Calu3 (cell line): ENCODE data around the gene PRSS33. TPM values are rescaled to one million over a fixed set of nuclear protein-coding genes. Genes with fewer than 3 reads are reported as not detected.
A peak's percentile ranks its signal among the peaks of the same experiment; 100 is the strongest.

Experiments used
- BruUV-seq: library from RNA; stranded (reverse); fragments of 400-500 nt; replicated peaks from 2 replicates; lab custom pipeline; 2021; lab: Mats Ljungman, UMichigan
- CTCF ChIA-PET: fragments of 300-600 bp; sonication (Branson Sonifier 250); formaldehyde crosslinking; loops from one replicate; lab custom pipeline; 2022; ENCODE audit warnings: antibody characterized with exemption; lab: Charles Lee
- DNase-seq: peaks from one replicate; pipeline ENCODE4 v3.0.0; 2022
- H3K27ac Mint-ChIP-seq: one replicate; pipeline ENCODE4 v1.8.0; 2022; ENCODE audit warnings: mixed read lengths; ENCODE audit not compliant: unreplicated experiment
- H3K27me3 Mint-ChIP-seq: one replicate; pipeline ENCODE4 v1.8.0; 2022; ENCODE audit warnings: mixed read lengths; ENCODE audit not compliant: unreplicated experiment
- H3K36me3 Mint-ChIP-seq: one replicate; pipeline ENCODE4 v1.8.0; 2022; ENCODE audit warnings: mild to moderate bottlenecking, moderate library complexity, mixed read lengths; ENCODE audit not compliant: insufficient read depth, unreplicated experiment
- H3K4me1 Mint-ChIP-seq: one replicate; pipeline ENCODE4 v1.8.0; 2022; ENCODE audit warnings: mild to moderate bottlenecking, low read depth, mixed read lengths; ENCODE audit not compliant: unreplicated experiment
- H3K4me3 Mint-ChIP-seq: one replicate; pipeline ENCODE4 v1.8.0; 2022; ENCODE audit warnings: mild to moderate bottlenecking, low read depth, moderate library complexity, mixed read lengths; ENCODE audit not compliant: unreplicated experiment
- H3K9me3 Mint-ChIP-seq: one replicate; pipeline ENCODE4 v1.8.0; 2022; ENCODE audit warnings: low read depth, mixed read lengths; ENCODE audit not compliant: unreplicated experiment
- intact Hi-C: fragments of 100-400 bp; cut with micrococcal nuclease; formaldehyde crosslinking; loops from one replicate; pipeline ENCODE4 v1.10.0; 2022; ENCODE audit not compliant: unreplicated experiment
- total RNA-seq: library from RNA; stranded (reverse); gene quantifications from 2 replicates; pipeline ENCODE4 v1.2.3, GENCODE V29; 2022
- TF ChIP-seq, protein P1 (sequence below): fragments of 200-600 bp; IDR thresholded peaks from one replicate; pipeline ENCODE4 v1.8.0; 2022; ENCODE audit warnings: antibody characterized with exemption; ENCODE audit not compliant: unreplicated experiment

Gene PRSS33
- total RNA-seq, 1 experiment from 2014 or later = 13.2 TPM

DNA sequence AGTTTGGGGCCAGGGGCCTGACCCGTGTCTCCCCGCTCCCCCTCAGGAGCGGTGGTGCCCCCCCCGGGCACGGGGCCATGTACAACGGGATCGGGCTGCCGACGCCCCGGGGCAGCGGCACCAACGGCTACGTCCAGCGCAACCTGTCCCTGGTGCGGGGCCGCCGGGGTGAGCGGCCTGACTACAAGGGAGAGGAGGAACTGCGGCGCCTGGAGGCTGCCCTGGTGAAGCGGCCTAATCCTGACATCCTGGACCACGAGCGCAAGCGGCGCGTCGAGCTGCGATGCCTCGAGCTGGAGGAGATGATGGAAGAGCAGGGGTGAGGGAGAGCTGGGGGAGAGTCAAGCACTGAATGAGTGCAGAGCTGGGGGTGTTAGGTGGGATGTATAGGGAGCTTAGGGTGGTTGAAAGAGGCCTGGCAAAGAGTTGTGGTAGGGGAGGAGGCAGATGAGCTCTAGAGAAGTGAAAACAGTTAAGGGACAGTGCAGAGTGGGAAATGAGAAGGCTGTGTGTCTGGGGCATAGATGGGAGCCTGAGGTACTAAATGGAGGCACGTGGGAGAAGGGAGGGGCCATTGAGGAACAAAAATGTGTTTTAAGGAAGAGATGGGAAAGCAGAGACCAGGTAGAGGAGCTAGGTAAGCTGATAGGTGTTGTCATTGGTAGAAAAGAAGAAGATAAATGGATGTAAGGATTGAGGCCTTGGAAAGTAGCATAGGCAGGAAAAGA, 30.9 kb downstream of the PRSS33 start:
- BruUV-seq = no TSS peak
- CTCF ChIA-PET = no interaction called here

DNA sequence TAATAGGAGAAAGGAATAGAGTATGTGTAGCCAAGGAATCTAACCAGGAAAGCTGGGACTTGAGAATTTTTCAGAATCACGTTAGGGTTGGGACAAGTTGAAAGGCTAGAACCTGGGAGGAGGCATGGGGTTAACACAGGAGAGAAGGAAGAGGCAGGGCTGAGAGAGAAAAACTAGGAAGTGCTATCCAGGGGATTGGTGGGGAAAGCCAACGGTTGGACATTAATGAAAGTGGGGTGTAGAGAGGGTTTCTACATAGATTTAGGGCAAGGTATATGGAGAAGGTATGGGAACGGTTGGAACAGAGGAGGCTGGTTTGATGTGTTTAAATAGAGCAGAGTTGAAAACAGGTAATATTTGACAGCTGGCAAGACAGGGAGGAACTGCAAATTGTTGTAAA, 32.2 kb downstream of the PRSS33 start:
- TF ChIP-seq, protein P1, sequence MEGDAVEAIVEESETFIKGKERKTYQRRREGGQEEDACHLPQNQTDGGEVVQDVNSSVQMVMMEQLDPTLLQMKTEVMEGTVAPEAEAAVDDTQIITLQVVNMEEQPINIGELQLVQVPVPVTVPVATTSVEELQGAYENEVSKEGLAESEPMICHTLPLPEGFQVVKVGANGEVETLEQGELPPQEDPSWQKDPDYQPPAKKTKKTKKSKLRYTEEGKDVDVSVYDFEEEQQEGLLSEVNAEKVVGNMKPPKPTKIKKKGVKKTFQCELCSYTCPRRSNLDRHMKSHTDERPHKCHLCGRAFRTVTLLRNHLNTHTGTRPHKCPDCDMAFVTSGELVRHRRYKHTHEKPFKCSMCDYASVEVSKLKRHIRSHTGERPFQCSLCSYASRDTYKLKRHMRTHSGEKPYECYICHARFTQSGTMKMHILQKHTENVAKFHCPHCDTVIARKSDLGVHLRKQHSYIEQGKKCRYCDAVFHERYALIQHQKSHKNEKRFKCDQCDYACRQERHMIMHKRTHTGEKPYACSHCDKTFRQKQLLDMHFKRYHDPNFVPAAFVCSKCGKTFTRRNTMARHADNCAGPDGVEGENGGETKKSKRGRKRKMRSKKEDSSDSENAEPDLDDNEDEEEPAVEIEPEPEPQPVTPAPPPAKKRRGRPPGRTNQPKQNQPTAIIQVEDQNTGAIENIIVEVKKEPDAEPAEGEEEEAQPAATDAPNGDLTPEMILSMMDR = no peak
- intact Hi-C loops = no loop called here
- peaks cover 3% of the 10 kb centered on the region for H3K9me3 Mint-ChIP-seq
- peaks cover 53% of the 10 kb centered on the region for H3K4me1 Mint-ChIP-seq
- CTCF ChIA-PET = interaction anchor here (0.6 kb wide), 1 partner anchor 102 kb away, joined by 6 read pairs; no protein-coding TSS in a partner anchor
- no peaks in the 10 kb centered on the region for H3K27me3 Mint-ChIP-seq
- H3K27ac Mint-ChIP-seq = peak overlapping the region; percentile 96
- DNase-seq = no peak
- peaks cover 93% of the 10 kb centered on the region for H3K36me3 Mint-ChIP-seq
- peak overlapping the region; percentile 90 for H3K4me3 Mint-ChIP-seq
- no TSS peak for BruUV-seq

More for the DNA sequence above, 30.9 kb downstream of the PRSS33 start:
- intact Hi-C loops = no loop called here
- peak overlapping the region; percentile 90 for H3K4me3 Mint-ChIP-seq
- H3K27me3 Mint-ChIP-seq = no peaks in the 10 kb centered on the region
- peaks cover 55% of the 10 kb centered on the region for H3K4me1 Mint-ChIP-seq
- peak overlapping the region; percentile 24 for H3K27ac Mint-ChIP-seq
- H3K9me3 Mint-ChIP-seq = peaks cover 3% of the 10 kb centered on the region
- peaks cover 100% of the 10 kb centered on the region for H3K36me3 Mint-ChIP-seq
- TF ChIP-seq, protein P1 = no peak
- no peak for DNase-seq

DNA sequence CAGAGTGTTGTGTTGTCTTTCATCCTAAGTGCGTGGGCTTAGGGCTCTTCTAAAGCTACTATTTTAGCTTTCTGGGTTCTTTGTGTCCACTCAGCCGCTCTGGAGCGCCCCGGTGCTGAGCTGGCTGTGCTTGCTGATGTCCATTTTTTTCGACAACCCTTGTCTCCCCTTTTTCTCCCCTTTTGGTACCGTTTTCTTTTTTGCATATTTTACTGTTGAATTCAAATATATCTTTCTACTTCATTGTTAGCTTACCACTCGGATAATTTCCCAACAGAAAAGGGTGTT, 33.7 kb downstream of the PRSS33 start:
- CTCF ChIA-PET = interaction anchor here (0.9 kb wide), 1 partner anchor 22 kb away, joined by 3 read pairs; no protein-coding TSS in a partner anchor
- TF ChIP-seq, protein P1 = no peak
- Mint-ChIP-seq H3K36me3 (peaks cover 78% of the 10 kb centered on the region), H3K9me3 (peaks cover 3% of the 10 kb centered on the region), H3K27ac (peak overlapping the region; percentile 96), H3K4me1 (peaks cover 43% of the 10 kb centered on the region), H3K4me3 (peak overlapping the region; percentile 90), H3K27me3 (no peaks in the 10 kb centered on the region)
- DNase-seq = no peak
- intact Hi-C loops = no loop called here
- BruUV-seq = no TSS peak

DNA sequence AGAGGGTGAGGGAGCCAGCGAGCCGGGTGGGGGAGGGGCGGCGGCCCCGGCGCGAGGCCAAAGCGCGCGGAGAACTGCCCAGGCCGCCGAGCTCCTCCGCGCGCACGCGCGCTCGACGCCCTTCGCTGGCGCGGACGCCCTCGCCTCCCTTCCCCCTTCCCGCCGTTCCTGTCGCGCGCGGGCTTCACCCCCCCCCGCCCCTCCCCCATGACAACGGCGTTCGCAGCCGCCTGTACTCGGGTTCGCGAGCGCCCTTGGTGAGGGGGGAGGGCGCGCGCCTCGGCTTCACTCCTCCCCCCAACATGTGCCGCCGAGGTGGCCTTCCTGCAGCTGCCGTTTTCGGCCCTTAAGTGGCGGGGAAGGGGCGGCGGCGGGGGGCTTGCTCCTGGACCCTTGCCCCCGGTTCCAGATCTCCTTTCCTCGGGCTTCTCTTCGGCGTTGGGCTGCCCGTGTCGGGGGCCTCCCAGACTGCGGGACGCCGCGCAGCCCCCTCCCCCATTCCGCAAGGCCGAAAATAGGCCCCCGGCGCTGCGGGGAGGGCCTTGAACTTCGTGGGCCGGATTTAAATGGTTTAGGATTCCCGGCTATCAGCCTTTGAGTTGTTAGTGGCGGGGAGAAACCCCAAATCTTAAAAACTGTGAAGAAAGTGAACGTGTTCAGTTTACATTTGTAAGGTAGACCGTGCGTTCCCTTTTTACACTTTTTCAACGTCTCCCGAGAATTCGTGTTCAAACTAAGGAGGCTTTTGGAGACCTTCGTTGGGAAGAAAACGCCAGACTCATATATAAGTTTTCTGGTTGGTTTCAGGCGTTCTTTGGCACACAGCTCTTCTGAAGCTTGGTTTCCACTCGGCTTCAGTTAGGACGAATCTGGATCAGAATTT, 34.3 kb downstream of the PRSS33 start:
- Mint-ChIP-seq H3K4me1 (peaks cover 39% of the 10 kb centered on the region), H3K27ac (peak overlapping the region; percentile 96), H3K27me3 (no peaks in the 10 kb centered on the region), H3K36me3 (peaks cover 74% of the 10 kb centered on the region), H3K4me3 (peak overlapping the region; percentile 90), H3K9me3 (peaks cover 3% of the 10 kb centered on the region)
- CTCF ChIA-PET = interaction anchor here (0.6 to 0.9 kb wide), 8 partner anchors 23 to 882 kb away, joined by 3 to 5 read pairs (median 4); partner anchors contain the start of gene PRSS22
- intact Hi-C loops = no loop called here
- TF ChIP-seq, protein P1 = no peak
- BruUV-seq = no TSS peak
- peak; percentile 93 for DNase-seq
